ENCODE results near the gene FLOT2. TPM values are rescaled to one million over a fixed set of nuclear protein-coding genes. Genes with fewer than 3 reads are reported as not detected.

The FLOT2 gene
- total and polyA plus RNA-seq, 10 of the 15 experiments (the other 5 are each of a cell fraction or from before 2014, with no cell fraction given): 56.8 to 302 (median 149) TPM

GRCh38 chr17:28908640-28909167, 11.2 kb upstream of the FLOT2 start:
- Histone ChIP-seq H3K27me3 (replicated peaks in 1 of 2; ENCODE audit: control insufficient read depth in 2 of 2, insufficient read depth in 2 of 2, low read length in 1 of 2) (no peaks in the 10 kb centered on the region), H3K79me2 (ENCODE audit: control insufficient read depth, insufficient read depth, low read length) (no peaks in the 10 kb centered on the region), H4K20me1 (ENCODE audit: control insufficient read depth, insufficient read depth) (no peaks in the 10 kb centered on the region), H3K4me3 (no peak overlapping the region), H3K4me1 (ENCODE audit: control insufficient read depth, insufficient read depth, low read length) (no peaks in the 10 kb centered on the region), H3K9me3 (replicated peaks; ENCODE audit: control insufficient read depth, insufficient read depth, low read length) (no peaks in the 10 kb centered on the region), H3K9ac (ENCODE audit: control insufficient read depth, insufficient read depth, low read length) (no peak overlapping the region), H2AFZ (ENCODE audit: control insufficient read depth, low read depth, low read length) (no peak overlapping the region), H3K36me3 (ENCODE audit: control insufficient read depth in 2 of 2, insufficient read depth in 2 of 2, low read length in 1 of 2) (peaks cover 42 to 51% of the 10 kb centered on the region in 2 experiments), H3K27ac (ENCODE audit: control insufficient read depth, insufficient read depth) (no peak overlapping the region), H3K4me2 (ENCODE audit: control insufficient read depth, insufficient read depth) (no peak overlapping the region)
- CTCF ChIA-PET: interaction anchor here (1.5 to 17.3 kb wide), 5 partner anchors 9 to 182 kb away, joined by 4 to 175 read pairs (median 6); no protein-coding TSS in a partner anchor
- intact Hi-C loops (cut with micrococcal nuclease; ENCODE audit: unreplicated experiment): no loop called here
- FAIRE-seq: no peak
- SMC1A ChIA-PET (ENCODE audit: uncharacterized antibody, unreplicated experiment): interaction anchor here (1.4 to 3.2 kb wide), 4 partner anchors 17 to 145 kb away, joined by 3 to 22 read pairs (median 6); partner anchors contain the start of gene FAM222B
- 93% methylated on average over 6 of the region's 6 CpGs for WGBS (ENCODE audit: insufficient coverage, insufficient replicate concordance, low lambda C conversion rate, missing lambda C conversion rate)
- no peak for ATAC-seq
- RAD21 ChIA-PET (ENCODE audit: unreplicated experiment): interaction anchor here (5.7 kb wide), 1 partner anchor 145 kb away, joined by 23 read pairs; no protein-coding TSS in a partner anchor
- no TSS peak for BruUV-seq (replicated peaks)
- POLR2A ChIA-PET: interaction anchor here (1.2 to 1.8 kb wide), 2 partner anchors 11 to 144 kb away, joined by 3 to 6 read pairs; partner anchors contain the start of gene FLOT2
- no peak for DNase-seq (ENCODE audit: low read depth, low spot score)
- in situ Hi-C loops (cut with MboI): no loop called here
- TF ChIP-seq ZBTB4 (CRISPR knock-in tag; IDR thresholded peaks at IDR 0.05): no peak
- TF ChIP-seq TCF7 (IDR thresholded peaks at IDR 0.05; ENCODE audit: borderline replicate concordance): no peak
- TF ChIP-seq MLLT1 (IDR thresholded peaks at IDR 0.05): no peak
- no peak for TF ChIP-seq PRDM15 (CRISPR knock-in tag; IDR thresholded peaks at IDR 0.05)
- no peak for TF ChIP-seq E2F4 (IDR thresholded peaks at IDR 0.05; ENCODE audit: low read depth, low read length)
- TF ChIP-seq CEBPB (IDR thresholded peaks at IDR 0.05; ENCODE audit: borderline replicate concordance in 1 of 2, low read depth in 2 of 2, low read length in 2 of 2): no peak
- no peak for TF ChIP-seq POLR2AphosphoS5 (IDR thresholded peaks at IDR 0.05; ENCODE audit: low read length)
- TF ChIP-seq SMARCA5 (IDR thresholded peaks at IDR 0.05): no peak
- no peak for TF ChIP-seq ZZZ3 (IDR thresholded peaks at IDR 0.05; ENCODE audit: control insufficient read depth, insufficient read length, low read depth)
- TF ChIP-seq EZH2 (IDR thresholded peaks at IDR 0.05; ENCODE audit: borderline replicate concordance, control insufficient read depth, low read depth, low read length): no peak
- no peak for TF ChIP-seq FOS (IDR thresholded peaks at IDR 0.05; ENCODE audit: borderline replicate concordance, extremely low read depth, insufficient read length)
- no peak for TF ChIP-seq STAT3 (IDR thresholded peaks at IDR 0.05; ENCODE audit: low read depth, low read length)
- TF ChIP-seq SPI1 (IDR thresholded peaks at IDR 0.05; ENCODE audit: borderline replicate concordance, insufficient read depth, low read depth, low read length): no peak
- TF ChIP-seq MEF2A (IDR thresholded peaks at IDR 0.05; ENCODE audit: insufficient read depth, low read depth, low read length): no peak

Measured in GM12878 (cell line).